Raji (cell line): ENCODE results near the gene SNORC.

ENCODE experiments used
- POLR2A ChIP-seq: IDR thresholded peaks from 2 replicates; pipeline ENCODE4 v1.6.1; 2011; ENCODE audit warnings: low read depth, low read length, control low read depth; ENCODE audit not compliant: insufficient read depth

The SNORC gene

DNA sequence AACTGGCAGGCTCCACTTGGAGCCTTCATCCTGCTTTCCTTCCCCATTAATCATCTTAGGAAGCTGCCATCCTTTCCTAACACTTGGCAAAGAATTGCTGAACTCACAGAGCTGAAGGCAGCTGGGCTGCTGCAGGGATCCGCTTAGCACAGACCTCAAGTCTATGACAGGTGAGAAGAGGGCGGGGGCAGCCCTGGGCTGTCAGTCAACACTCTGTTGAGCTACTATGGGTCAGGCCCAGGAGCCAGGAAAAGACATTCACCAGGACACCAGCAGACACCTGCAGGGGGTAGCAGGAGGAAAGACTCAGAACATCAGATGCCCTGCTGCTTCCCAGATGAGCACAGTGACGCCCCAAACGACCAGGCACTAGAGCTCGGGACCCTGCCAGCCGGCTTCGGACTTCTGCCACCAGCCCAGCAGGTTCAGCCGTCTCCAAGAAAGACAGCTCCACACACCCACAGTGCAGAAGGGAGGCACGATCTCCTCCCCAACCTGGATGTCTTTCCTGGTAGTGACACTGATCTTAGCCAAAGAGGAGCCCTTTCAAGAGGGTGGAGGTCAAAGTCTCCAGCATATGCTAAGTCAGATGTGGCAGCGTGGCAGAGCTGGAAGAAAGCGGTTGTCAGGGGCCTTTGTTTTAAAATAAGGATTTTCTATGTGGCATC, 55.2 kb downstream of the SNORC start:
- TF ChIP-seq POLR2A, result no peak

DNA sequence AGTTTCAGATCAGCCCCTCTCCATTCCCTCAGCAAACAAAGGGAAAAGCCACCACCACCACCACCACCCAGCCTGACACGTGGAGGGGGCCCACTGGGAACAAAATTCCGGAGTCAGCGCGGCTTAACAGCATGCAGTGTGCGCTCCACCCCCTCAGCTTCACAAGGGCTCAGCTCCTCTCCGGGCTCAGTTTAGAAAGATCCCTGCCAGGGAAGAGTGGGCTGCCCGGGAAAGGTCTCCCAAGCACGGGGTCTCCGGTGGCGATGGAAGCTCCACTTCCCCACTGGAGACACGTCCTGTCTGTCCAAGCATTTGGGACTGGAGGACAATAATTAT, 55.7 kb downstream of the SNORC start:
- no peak for TF ChIP-seq POLR2A

DNA sequence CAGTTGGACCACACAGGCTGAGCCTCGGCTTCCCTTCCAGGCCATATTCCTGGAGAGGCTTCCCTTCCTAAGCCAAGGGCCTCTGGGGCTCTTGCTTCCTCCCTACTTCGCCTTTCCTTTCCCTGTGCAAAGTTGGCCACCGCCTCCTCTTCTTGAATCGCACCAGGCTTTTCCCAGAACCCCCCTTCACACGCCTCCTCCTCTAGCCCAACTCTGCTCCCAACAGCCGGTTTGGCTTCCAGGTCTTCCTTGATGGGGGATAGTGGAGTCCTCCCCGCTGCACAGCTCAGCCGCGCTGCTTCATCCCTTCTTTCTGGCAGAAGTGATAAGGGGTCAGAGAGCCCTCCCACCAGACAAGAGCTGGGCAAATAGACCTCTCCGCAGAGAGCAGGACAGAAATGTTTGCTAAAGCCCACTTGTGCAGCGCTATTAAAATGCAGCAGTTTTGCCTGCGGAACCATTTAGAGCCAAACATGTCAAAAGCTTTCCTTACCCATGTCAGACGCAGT, 56.4 kb downstream of the SNORC start:
- TF ChIP-seq POLR2A, result no peak

DNA sequence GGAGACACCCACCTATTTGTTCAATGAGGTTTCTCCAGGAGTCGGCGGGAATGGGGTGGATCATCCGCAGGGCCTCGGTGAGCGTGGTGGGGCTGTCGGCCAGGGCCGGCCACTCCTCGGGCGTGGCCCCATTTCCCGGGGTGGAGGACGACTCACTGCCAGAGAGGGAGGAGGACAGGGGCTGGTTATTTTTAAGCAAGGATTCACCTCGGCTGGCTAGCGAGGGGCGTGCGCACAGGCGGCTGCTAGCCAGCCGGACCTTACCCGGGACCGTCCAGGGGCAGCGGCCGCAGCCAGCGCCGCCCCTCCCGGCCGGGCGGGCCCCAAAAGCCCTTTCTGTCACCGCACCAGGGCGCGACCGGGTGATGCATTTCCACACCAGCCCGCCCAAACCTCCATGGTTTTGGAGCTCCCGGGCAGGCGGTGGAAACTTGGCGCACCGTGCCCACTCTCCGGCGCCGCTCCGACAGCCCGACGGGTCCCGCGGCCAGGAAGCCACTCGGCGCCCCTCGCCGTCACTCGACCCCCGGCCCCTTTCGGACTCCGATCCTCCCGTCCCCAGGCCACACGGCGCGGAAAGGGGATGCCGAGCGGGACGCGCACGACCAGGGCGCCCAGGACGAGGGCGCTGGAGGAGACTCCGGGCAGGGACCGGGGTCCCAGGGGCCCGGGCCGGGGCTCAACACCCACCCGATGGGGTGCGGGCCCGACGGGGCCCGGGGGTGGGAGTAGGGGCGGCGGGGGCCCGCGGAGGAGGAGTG, 57.1 kb downstream of the SNORC start:
- TF ChIP-seq POLR2A, result no peak

DNA sequence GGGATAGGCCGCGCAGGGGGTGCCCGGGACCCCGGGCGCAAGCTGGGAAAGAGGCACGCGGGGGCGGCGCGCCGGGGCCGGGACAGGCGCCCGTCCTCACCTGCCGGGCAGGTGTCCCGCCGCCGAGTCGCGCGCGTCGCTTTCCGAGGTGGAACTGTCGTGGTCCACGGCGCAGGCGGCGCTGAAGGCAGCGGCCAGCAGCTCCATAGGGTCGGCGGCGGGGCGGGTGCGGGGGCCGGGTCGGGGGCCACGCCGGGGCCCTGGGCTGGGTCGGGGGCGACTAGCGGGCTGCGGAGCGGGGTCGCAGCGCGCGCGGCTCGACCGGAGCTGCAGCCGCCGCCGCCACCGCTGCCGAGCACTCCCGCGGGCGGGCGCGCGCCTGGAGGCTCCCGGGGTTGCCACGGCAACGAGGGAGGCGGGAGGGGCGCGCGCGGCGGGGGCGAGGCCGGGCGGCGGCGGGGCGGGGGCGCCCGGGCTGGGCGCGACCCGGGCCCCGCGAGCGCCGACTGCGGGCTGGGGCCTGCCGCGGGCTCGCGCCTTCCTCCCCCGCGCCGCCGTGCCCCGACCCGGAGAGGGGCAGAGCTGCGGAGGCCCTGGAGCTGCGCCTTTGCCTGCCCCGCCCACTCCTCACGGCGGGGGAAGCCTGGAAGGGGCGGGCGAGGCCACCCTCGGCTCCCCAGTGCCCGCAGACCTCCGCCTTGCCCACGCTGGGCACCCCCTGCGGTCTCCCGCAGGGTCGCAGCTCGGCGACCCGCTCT, 57.9 kb downstream of the SNORC start:
- TF ChIP-seq POLR2A, result no peak
